GM23338 (cell line): Measurements from ENCODE around the gene NGEF. TPM values are rescaled to one million over a fixed set of nuclear protein-coding genes. Genes with fewer than 3 reads are reported as not detected.

Experiments
- CREB1 ChIP-seq: fragments of 250-450 bp; sonication (Bioruptor Pico); IDR thresholded peaks from 2 replicates; pipeline ENCODE4 v1.5.0; 2020; ENCODE audit warnings: low read depth, mild to moderate bottlenecking, moderate library complexity
- EZH2 ChIP-seq: fragments of 200-600 bp; sonication (generic); IDR thresholded peaks from one replicate; pipeline ENCODE4 v1.8.0; 2017; ENCODE audit warnings: antibody characterized with exemption, mild to moderate bottlenecking, low read depth; ENCODE audit not compliant: unreplicated experiment
- NANOG ChIP-seq: IDR thresholded peaks from 2 replicates; pipeline ENCODE4 v1.6.1; 2016; ENCODE audit warnings: antibody characterized with exemption, borderline replicate concordance
- REST ChIP-seq: IDR thresholded peaks from one replicate; pipeline ENCODE4 v1.6.1; 2018; ENCODE audit warnings: antibody characterized with exemption; ENCODE audit not compliant: unreplicated experiment
- STAT1 ChIP-seq: IDR thresholded peaks from one replicate; pipeline ENCODE4 v1.6.1; 2016; ENCODE audit warnings: antibody characterized with exemption; ENCODE audit not compliant: unreplicated experiment
- ZNF114 ChIP-seq: fragments of 250-450 bp; sonication (Bioruptor Pico); IDR thresholded peaks from 2 replicates; pipeline ENCODE4 v1.5.0; 2020; ENCODE audit warnings: mild to moderate bottlenecking, moderate library complexity
- ZNF331 ChIP-seq: fragments of 250-450 bp; sonication (Bioruptor Pico); IDR thresholded peaks from 2 replicates; pipeline ENCODE4 v1.5.0; 2020; ENCODE audit warnings: low read depth, mild to moderate bottlenecking, moderate library complexity
- ZNF462 ChIP-seq: fragments of 250-450 bp; sonication (Bioruptor Pico); IDR thresholded peaks from 2 replicates; pipeline ENCODE4 v1.5.0; 2020; ENCODE audit warnings: mild to moderate bottlenecking, moderate library complexity
- polyA plus RNA-seq: library from polyadenylated mRNA; unstranded; fragments of >200 nt; fragmentation: Nextera tagmentation; extraction: Ambion mirVana; gene quantifications from 2 replicates; pipeline ENCODE4 v1.2.1, GENCODE V29; 2016
- total RNA-seq: library from RNA; depleted of rRNA; stranded (reverse); fragments of >200 nt; shearing (Covaris generic); gene quantifications from 2 replicates; pipeline ENCODE4 v1.2.3, GENCODE V29; 2014

Gene NGEF
- total and polyA plus RNA-seq, 2 experiments from 2014 or later, result 1.8 to 5.4 TPM

- TF ChIP-seq ZNF462, result no peak
- no peak for TF ChIP-seq REST
- no peak for TF ChIP-seq EZH2
- TF ChIP-seq NANOG, result no peak
- no peak for TF ChIP-seq ZNF331 (CRISPR knock-in tag)
- TF ChIP-seq STAT1, result no peak
- TF ChIP-seq ZNF114, result no peak
- TF ChIP-seq CREB1, result no peak
Measured at GRCh38 chr2:232870018-232870765, 142.9 kb downstream of the NGEF start, which contains the start of gene SNORC (continued).
